ENCODE measurements around the gene HERPUD1.
"Not testable (repeated sequence)": the region's sequence is repeated elsewhere in the genome, so short reads cannot be mapped to it uniquely, and the experiment has no call there.

HERPUD1 gene

DNA sequence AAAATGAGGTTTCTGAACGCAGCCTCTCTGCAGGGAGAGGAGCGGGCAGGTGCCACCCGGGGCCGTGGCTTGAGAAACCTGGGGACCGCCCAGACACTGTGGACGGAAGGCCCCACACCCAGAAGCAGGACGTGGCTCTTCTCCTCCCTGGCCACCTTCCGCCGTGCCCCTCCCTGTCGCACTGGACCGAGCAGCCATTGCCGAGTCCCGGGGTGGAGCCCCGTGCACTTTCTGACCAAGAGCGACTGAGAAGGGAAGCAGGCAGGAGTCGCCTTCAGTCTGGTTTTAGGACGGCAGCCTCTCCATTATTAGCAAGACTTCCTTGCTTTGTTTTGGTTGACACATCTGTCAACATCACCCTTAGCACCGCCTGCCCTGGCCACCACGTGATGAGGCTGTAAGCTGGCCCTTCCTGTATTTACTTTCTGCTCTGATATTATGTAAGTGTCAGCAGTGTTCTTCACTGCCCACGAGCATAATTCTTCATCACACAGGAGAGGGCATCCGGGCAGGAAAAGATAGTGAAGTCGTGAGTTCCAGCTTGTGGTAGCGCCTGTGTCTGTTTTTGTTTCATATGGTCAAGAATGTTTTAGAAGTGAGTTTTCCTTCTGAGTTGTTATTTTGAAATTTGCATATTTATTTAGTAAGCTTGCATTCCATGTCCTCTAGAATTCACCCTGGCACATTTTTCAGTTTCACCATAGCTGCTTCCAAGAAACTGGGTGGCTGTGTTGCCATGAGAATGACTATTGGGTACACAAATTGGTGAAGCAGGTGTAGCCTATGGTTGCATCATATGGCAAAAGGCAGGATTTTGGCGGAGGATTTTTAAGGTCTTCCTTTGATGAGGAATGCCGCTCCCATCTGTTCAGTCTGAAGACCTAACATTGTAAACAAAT, 1.0 kb downstream of the HERPUD1 start:
- in situ Hi-C loops (cut with MboI; ENCODE audit: low pct_unique_long_range_greater_than_20kb, low sequenced_read_pairs): no loop called here
- peak; percentile 60 for DNase-seq

DNA sequence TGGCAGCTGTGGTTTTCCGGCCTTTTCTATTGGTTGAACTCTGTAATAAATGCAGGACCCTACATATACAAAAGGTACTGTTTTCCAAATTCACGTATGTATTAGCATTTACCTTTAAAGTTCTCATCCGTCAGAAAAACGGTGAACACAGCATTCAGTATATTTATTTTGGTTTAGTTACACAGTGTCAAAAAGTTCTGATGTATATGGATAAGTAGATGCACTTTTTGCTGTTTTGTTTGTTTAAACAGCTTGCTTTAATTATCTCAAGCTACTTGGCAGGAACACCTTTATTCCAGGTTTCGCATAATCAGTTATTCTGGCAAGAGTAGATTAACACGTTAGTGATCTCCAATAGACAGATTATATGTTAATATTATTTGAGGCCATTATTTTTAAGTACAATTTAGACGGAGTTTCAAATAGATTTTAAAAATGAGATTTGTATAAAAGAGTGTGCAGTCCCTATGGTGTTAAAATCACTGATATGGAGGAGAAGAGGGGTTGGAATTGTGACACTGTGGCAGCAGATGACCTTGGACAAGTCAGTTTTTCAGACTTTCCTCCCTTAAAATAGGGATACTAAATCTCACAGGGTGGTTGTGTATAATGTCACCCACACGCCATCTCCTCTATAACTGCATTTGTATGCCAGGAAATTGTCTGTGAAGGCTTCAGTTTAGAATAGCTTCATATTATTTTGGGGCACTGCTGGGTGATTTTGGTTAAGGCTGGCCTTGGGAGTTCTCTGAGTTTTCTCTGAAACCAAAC, 2.1 kb downstream of the HERPUD1 start:
- in situ Hi-C loops (cut with MboI; ENCODE audit: low pct_unique_long_range_greater_than_20kb, low sequenced_read_pairs): no loop called here
- no peak for DNase-seq

DNA sequence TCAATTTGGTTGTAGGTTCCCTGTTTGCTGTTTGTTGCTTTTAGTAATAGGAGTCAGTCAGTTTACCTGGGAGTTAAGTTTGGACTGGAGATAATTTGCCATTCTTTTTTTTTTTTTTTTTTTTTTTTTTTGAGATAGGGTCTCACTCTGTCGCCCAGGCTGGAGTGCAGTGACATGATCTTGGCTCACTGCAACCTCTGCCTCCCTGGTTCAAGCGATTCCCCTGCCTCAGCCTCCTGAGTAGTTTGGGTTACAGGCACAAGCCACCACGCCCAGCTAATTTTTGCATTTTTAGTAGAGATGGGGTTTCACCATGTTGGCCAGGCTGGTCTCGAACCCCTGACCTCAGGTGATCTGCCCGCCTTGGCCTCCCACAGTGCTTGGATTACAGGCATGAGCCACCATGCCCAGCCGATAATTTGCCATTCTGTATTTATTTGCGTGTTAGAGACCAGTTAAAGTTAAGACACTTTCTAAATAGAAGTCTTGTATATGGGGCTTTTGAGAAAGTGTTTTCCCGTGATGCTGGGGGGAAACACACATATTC, 2.7 kb downstream of the HERPUD1 start:
- DNase-seq; in situ Hi-C loops (cut with MboI; ENCODE audit: low pct_unique_long_range_greater_than_20kb, low sequenced_read_pairs): not testable (repeated sequence)

DNA sequence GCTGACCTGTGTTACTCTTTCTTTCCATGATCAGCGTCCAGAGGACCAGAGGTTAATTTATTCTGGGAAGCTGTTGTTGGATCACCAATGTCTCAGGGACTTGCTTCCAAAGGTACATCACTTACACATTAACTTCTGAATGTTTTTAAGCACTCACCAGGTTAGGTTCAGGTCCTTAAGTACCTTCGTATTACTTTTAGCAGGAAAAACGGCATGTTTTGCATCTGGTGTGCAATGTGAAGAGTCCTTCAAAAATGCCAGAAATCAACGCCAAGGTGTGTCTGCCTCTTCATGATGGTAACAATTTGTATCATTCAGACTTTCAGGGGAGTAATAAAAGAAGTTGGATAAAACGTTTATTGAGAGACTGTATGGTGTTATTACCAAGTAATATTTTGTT, 3.3 kb downstream of the HERPUD1 start:
- in situ Hi-C loops (cut with MboI; ENCODE audit: low pct_unique_long_range_greater_than_20kb, low sequenced_read_pairs): no loop called here
- no peak for DNase-seq

DNA sequence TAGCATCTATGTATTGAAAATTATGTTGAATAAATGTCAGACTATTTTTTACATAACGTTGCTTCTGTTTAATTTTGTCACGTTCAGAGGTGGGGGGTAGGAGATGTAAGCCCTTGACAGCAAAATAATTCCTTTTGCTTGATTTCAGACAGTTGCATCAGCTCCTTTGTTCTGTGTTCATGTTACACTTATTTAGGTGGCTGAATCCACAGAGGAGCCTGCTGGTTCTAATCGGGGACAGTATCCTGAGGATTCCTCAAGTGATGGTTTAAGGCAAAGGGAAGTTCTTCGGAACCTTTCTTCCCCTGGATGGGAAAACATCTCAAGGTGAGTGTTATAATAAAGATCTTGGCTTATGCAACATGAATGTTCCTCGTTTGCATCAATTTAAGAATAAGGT, 4.5 kb downstream of the HERPUD1 start:
- DNase-seq: no peak
- in situ Hi-C loops (cut with MboI; ENCODE audit: low pct_unique_long_range_greater_than_20kb, low sequenced_read_pairs): no loop called here

DNA sequence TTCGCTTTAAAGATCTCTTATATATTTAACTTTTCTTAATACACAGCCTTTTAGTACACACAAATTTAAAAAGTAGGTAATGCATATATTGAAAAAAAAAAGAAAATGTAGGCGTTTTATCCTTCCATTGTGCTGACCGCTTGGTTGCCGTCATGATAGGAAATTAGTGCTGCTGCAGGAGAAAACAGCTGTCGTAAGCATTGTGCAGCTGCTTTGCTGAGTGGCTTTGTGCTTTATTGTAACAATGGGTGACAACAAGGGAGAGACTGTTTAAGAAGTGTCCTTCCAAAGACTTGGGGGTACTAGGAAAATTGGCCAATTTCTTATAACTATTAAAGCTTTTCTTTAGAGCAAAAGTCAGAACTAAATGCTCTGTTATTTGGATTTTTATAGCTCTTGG, 5.0 kb downstream of the HERPUD1 start:
- in situ Hi-C loops (cut with MboI; ENCODE audit: low pct_unique_long_range_greater_than_20kb, low sequenced_read_pairs): no loop called here
- DNase-seq: no peak

DNA sequence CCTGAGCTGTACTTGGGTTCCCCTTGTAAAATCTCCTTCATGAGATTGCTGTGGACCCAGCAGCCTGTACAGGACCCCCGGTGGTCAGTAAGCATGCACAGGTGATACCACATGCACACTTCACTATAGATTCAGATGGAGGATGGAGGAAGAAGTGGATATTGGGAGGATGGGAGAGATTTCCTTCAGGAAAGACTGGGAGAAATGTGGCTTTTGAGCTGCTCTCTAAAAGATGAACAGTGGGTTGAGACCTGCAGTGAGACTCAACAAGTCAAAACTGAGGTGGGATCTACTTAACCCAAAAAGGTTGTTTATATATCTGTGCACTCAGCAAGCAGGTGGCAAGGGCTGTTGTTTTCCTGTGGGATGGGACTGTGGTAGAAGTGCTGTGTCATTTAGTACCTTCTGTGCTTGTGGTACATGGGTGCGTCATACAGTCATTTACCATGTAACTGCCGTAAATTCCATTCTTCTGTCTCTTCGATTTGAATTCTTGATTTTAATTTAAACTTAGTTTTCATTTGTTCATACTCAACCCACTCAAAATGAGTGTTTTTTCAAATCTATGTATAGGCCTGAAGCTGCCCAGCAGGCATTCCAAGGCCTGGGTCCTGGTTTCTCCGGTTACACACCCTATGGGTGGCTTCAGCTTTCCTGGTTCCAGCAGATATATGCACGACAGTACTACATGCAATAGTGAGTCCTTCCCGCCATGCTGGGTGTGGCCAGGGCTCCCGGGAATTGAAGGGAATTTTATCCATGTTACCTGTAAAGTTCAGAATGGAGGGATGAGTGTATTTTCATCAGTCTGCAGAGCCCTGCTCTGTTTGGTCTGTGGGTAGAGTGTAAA, 6.9 kb downstream of the HERPUD1 start:
- DNase-seq: no peak
- in situ Hi-C loops (cut with MboI; ENCODE audit: low pct_unique_long_range_greater_than_20kb, low sequenced_read_pairs): no loop called here

DNA sequence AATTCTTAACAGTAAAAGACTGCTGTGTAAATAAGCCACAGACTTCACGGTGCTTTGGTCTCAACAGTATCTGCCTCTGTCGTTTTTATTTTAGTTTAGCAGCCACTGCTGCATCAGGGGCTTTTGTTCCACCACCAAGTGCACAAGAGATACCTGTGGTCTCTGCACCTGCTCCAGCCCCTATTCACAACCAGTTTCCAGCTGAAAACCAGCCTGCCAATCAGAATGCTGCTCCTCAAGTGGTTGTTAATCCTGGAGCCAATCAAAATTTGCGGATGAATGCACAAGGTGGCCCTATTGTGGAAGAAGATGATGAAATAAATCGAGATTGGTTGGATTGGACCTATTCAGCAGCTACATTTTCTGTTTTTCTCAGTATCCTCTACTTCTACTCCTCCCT, 7.9 kb downstream of the HERPUD1 start:
- in situ Hi-C loops (cut with MboI; ENCODE audit: low pct_unique_long_range_greater_than_20kb, low sequenced_read_pairs): no loop called here
- no peak for DNase-seq

DNA sequence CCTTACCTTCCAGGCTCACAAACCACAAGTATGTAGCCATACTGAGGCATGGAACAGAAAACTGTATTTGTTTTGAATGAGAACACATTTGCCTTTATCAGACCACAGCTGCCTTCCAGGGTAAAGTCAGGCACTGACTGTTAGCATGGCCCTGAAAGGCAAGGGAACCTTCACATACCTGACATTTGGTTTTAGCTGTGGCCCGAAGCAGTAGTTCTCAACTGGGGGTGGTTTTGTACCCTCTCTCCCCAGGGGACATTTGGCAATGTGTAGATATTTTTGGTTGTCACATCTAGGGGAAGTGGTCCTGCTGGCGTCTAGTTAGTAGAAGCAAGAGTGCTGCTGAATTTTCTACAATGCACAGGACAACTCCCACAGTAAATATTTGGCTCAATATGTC, 9.2 kb downstream of the HERPUD1 start:
- DNase-seq: no peak
- in situ Hi-C loops (cut with MboI; ENCODE audit: low pct_unique_long_range_greater_than_20kb, low sequenced_read_pairs): no loop called here

DNA sequence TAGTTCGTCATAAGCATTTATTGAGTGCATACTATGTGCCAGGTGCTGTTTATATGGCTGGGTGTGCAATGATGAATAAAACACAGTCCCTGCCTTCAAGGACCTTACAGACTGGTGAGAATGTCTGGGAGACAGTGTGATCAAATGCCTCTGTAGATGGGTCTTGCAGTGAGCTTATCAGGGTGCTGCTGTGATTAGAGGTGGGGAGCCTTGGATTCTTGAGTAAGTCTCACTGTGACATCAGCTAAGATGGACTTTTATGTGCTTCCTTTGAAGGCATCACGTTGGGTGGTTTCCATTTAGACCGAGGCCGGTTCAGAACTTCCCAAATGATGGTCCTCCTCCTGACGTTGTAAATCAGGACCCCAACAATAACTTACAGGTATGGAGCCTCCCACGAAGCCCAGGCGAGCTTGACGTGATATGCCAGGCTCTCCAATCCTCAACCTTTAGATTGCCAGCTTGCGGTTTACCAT, 10.0 kb downstream of the HERPUD1 start:
- in situ Hi-C loops (cut with MboI; ENCODE audit: low pct_unique_long_range_greater_than_20kb, low sequenced_read_pairs): no loop called here
- DNase-seq: no peak

DNA sequence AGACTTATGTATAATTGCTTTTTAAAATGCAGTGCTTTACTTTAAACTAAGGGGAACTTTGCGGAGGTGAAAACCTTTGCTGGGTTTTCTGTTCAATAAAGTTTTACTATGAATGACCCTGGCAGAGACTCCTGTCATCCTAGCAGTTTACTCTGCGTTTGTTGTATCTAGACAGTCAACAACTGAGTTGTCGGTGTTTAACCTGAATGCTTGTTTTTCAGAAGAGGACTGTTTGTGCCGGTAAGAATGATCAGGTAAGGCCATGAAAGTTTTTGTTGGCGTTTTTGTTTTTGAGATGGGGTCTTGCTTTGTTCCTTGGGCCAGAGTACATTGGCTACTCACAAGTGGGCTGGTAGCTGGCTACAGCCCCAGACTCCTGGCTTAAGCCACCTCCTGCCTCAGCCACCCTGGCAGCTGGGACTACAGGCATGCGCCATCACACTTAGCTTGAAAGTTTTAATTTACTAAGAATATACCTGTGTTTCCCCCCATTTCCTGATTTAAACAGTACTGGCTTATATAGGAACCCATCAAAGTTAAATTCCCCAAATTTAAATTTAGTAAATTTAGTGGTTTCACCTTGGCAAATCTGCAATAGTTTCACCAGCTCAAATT, 11.9 kb downstream of the HERPUD1 start:
- no peak for DNase-seq
- in situ Hi-C loops (cut with MboI; ENCODE audit: low pct_unique_long_range_greater_than_20kb, low sequenced_read_pairs): no loop called here

DNA sequence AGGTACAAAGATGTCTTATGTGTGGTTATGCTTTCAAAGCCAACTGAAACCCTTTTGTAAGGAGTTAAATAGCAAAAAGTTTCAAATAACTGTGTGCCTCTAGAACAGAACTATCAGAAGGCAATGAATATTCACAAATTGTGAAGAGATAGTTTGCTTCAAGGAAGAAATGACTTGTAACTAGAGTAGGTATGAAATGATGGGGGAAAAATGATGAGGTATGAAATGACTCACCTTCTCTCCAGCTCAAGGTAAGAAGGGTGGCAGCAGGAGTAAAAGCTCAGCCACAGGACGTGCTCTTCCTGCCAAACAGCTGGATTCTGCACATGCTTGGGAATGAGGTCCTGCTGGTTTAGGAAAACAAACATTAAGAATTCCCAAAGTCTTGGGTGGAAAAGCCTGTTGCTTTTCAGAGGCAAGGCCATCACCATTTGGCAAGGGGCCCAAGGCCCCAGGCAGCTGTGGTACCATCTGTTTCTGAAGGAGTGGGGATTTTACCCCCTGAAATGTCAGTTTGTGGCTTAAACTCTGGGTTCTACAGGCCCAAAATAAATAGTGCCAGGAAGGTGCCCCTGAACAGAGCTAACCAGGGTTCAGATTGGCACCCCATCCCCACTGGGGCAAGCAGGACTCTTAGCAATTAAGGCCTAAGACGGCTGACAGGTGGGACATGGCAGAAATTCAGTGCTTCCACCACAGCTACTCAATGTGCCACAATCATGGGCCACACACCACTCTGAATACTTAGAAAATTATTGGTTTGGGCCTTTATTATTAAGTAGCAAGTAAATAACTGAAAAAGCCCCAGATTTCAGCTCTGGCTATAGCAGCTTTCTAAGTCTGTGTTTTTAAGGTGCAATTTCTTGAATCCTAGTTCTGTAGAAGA, 13.3 kb downstream of the HERPUD1 start:
- in situ Hi-C loops (cut with MboI; ENCODE audit: low pct_unique_long_range_greater_than_20kb, low sequenced_read_pairs): no loop called here
- no peak for DNase-seq

DNA sequence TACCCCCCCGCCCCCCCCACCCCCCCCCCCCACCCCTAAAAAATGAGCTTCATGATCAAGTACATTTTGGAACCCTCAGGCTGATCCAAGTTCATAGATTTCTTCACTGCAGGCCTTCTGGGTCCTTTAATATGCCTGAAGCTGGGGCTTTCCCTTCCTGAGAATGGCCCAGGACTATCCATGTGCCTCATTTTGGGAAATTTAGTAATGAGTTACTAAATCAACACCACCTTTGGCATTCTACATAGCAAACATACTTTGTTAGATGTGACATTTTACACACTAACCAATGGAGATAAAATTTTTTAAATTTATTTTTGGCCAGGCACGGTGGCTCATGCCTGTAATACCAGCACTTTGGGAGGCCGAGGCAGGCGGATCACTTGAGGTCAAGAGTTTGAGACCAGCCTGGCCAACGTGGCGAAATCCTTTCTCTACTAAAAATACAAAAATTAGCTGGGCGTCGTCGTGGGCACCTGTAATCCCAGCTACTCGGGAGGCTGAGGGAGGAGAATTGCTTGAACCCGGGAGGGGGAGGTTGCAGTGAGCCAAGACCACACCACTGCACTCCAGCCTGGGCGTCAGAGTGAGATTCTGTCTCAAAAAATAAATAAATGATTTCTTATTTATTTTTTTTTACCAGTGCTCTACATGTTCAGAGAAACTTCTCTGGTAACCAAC, 14.0 kb downstream of the HERPUD1 start:
- in situ Hi-C loops (cut with MboI; ENCODE audit: low pct_unique_long_range_greater_than_20kb, low sequenced_read_pairs): no loop called here
- DNase-seq: no peak

DNA sequence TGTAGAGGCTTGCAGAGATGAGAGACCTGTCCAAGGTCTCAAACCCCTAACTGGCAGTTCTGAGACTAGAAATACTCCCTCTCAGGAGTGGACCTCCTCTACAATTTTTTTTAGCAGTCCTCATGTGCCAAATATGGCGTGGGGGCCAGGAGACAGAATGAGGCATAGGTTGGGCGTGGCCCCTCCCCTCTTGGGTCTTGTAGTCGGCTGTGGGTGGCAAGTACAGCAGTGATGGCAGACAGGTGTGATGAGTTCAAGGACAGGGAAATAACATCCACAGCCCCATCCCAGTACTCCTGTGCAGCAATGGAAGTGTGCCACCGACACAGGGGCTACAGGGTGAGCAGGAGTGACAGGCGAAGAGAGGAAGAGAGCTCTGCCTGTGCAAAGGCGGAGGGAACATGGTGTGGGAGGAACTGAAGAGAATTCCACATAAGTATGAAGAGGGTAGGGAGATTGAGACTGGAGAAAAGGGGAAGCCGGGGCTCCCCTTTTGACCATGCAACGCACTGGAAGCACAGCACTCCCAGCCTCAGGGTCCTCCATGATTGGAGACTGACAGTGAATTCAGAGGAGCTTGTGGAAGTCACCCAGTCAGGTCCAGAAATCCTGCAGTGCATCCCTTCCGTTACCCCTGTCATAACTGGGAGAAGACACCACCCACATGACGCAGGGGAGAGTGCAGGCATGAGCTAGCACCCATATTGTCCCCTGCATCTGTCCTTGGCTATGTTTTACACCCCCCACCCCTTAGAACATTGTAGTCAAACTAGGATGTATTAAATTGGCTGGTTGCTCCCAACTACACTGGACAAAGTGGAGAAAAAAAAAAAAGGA, 15.0 kb downstream of the HERPUD1 start:
- no peak for DNase-seq

DNA sequence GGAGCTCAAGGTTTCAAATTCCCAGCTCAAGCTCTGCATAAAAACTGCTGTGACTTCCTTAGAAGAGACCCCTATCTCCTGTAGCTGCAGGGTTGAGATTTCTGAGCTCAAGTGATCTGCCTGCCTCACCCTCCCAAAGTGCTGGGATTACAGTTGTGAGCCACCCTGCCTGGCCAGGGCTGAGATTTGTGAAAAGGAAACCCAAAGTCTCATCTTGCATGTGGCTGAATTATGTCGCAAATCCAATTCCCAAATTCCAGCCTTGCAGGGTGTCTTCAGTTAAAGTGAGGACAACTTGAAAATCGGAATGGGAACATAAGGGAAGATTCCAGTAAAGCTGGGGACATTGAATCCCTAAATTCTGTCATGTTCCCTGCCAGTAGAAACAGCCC, 15.7 kb downstream of the HERPUD1 start:
- in situ Hi-C loops (cut with MboI; ENCODE audit: low pct_unique_long_range_greater_than_20kb, low sequenced_read_pairs): no loop called here
- DNase-seq: no peak

More for the DNA sequence above, 15.0 kb downstream of the HERPUD1 start:
- in situ Hi-C loops (cut with MboI; ENCODE audit: low pct_unique_long_range_greater_than_20kb, low sequenced_read_pairs): no loop called here

DNA sequence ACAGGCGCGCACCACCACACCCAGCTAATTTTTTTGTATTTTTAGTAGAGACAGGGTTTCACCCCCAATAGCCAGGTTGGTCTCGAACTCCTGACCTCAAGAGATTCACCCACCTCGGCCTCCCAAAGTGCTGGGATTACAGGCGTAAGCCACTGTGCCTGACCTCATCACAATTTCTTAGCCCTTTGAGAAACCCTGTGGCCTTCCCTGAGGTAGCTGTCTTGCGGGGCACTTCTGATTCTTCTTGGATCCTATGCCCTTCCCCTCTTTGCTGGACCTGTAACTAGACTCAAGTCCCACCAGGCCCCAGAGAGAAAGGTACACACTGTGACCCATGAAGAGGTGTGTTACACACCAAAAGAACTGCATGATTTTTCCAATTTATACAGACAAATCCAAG, 16.3 kb downstream of the HERPUD1 start:
- DNase-seq: no peak
- in situ Hi-C loops (cut with MboI; ENCODE audit: low pct_unique_long_range_greater_than_20kb, low sequenced_read_pairs): no loop called here

DNA sequence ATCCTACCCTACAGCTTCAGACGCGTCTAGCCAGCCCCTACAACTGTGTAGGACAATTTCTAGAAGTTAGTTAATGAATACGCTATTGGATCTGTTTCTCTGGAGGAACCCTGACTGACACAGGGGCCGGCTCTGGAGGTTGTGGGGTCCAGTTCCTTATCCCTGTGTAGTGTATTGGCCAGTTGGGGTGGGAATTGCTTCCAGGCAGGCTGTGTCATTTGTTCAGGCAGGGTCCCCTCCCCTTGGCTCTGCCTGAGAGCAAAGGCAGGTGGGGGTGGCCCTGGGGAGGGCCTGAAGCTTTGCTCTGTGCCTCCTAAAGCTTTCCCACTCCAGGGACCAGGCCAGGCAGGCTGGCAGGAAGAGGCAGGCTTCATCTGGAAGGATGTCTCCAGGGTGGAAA, 18.1 kb downstream of the HERPUD1 start:
- no peak for DNase-seq
- in situ Hi-C loops (cut with MboI; ENCODE audit: low pct_unique_long_range_greater_than_20kb, low sequenced_read_pairs): no loop called here
